Measurements from ENCODE around the gene PSD4.

GRCh38 chr2:113196839-113197238 lies 23.1 kb downstream of the PSD4 start:
- TF ChIP-seq CTCF (IDR thresholded peaks at IDR 0.05; ENCODE audit: insufficient read depth, low read length, poor library complexity, severe bottlenecking) (no peak), EZH2phosphoT487 (conservative IDR thresholded peaks at IDR 0.05; ENCODE audit: low read length) (no peak)
